Measurements from ENCODE around the gene FAM120AOS. TPM values are rescaled to one million over a fixed set of nuclear protein-coding genes. Genes with fewer than 3 reads are reported as not detected.
A peak's percentile ranks its signal among the peaks of the same experiment; 100 is the strongest.

Gene FAM120AOS
- total RNA-seq, 3 donors from 2014 or later: 60.3 to 70.4 (median 62.9) TPM

DNA sequence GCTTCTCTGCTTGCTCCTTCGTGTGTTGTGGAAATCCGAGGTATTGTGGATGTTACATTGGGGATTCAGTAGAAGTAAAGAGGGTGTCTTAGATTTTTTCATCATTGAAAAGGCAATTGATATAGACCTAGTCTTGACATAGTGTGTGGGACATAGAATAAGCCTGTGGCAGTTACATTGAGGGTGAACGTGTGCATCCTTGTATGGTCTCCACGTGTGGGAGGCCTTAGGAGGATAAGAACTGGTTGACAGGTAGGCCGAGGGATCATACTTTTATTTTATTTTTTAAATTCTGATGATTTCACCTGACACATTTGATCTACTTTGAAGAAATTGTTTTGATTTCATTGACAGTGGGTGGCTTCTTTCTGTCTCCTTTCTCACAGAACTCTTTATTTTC, 17.0 kb upstream of the FAM120AOS start:
- Histone ChIP-seq H3K9me3 (no peaks in the 10 kb centered on the region), H3K27me3 (no peaks in the 10 kb centered on the region), H3K4me3 (no peak overlapping the region), H3K4me1 (peaks cover 0 to 26% of the 10 kb centered on the region in 2 donors), H3K36me3 (no peaks in the 10 kb centered on the region), H3K27ac (no peak overlapping the region)
- no peak for DNase-seq (ENCODE audit: low spot score in 2 of 2)
- intact Hi-C loops (cut with DNase I; ENCODE audit: low total_unique reads): no loop called here
- no peak for TF ChIP-seq POLR2AphosphoS5 (IDR thresholded peaks at IDR 0.05)
- TF ChIP-seq POLR2A (IDR thresholded peaks at IDR 0.05): no peak
- TF ChIP-seq, protein P1, sequence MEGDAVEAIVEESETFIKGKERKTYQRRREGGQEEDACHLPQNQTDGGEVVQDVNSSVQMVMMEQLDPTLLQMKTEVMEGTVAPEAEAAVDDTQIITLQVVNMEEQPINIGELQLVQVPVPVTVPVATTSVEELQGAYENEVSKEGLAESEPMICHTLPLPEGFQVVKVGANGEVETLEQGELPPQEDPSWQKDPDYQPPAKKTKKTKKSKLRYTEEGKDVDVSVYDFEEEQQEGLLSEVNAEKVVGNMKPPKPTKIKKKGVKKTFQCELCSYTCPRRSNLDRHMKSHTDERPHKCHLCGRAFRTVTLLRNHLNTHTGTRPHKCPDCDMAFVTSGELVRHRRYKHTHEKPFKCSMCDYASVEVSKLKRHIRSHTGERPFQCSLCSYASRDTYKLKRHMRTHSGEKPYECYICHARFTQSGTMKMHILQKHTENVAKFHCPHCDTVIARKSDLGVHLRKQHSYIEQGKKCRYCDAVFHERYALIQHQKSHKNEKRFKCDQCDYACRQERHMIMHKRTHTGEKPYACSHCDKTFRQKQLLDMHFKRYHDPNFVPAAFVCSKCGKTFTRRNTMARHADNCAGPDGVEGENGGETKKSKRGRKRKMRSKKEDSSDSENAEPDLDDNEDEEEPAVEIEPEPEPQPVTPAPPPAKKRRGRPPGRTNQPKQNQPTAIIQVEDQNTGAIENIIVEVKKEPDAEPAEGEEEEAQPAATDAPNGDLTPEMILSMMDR (IDR thresholded peaks at IDR 0.05): no peak

DNA sequence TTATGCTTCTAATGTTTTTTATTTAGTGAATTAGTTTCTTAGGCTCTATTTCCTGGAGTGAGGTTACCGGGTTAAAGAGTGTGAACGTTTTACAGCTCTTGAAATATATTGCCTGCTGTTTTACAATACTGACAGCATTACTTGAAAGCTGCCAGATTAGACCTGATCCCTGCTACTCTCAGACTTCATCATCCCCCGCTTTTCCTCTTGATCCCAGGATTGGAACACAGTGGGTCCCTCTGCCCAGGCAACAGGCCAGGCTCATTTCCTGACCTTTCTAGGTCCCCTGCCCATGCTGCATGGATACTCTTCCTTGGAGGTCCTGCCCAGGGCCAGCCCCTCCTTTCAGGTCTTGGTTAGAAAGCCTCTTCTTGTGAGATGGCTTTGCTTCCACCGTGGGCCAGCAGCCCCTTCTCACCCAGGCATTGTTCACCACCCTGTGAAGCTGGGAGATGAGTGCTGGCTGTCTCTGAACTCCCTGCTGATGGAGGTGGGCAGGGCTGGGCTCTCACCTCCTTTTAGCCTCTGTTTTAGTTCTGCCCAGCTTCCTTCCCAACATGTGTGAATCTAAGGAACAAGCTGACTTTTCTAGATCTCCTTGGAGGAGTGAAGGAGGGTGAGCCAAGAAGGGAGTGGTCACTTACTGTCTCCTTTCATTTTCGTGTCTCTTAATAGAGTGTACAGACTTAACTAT, 15.5 kb upstream of the FAM120AOS start:
- no peak for DNase-seq (ENCODE audit: low spot score in 2 of 2)
- peak overlapping the region in 1 of 2 donors; percentile 59 for H3K27ac ChIP-seq
- no peaks in the 10 kb centered on the region for H3K36me3 ChIP-seq
- intact Hi-C loops (cut with DNase I; ENCODE audit: low total_unique reads): no loop called here
- peaks cover 0 to 26% of the 10 kb centered on the region in 2 donors for H3K4me1 ChIP-seq
- no peak for TF ChIP-seq POLR2AphosphoS5 (IDR thresholded peaks at IDR 0.05)
- TF ChIP-seq, protein P1 (IDR thresholded peaks at IDR 0.05): no peak
- no peak for TF ChIP-seq POLR2A (IDR thresholded peaks at IDR 0.05)
- H3K27me3 ChIP-seq: no peaks in the 10 kb centered on the region
- no peaks in the 10 kb centered on the region for H3K9me3 ChIP-seq
- H3K4me3 ChIP-seq: peak overlapping the region in 1 of 3 donors; percentile 13

DNA sequence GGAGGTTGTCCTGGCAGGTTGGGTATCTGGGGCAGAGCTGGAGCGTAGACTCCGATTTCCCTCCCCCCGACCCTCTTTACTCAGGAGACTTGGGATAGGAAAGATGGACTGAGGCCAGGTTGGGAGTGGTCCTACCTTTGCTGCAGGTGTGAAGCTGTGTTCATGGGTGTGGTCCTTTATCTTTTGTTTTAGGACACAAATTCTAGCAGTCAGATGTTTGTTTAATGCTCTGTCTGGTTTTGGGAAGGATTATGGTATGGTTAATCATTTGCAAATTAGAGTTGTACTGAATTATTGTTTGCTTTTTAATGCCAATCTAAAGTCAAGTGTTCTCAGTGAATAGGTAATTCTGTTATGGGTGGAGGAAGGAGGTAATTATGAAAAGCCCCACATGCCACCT, 14.1 kb upstream of the FAM120AOS start:
- H3K9me3 ChIP-seq: no peaks in the 10 kb centered on the region
- no peak for TF ChIP-seq POLR2A (IDR thresholded peaks at IDR 0.05)
- no peak overlapping the region for H3K4me3 ChIP-seq
- H3K36me3 ChIP-seq: no peaks in the 10 kb centered on the region
- peaks cover 0 to 26% of the 10 kb centered on the region in 2 donors for H3K4me1 ChIP-seq
- intact Hi-C loops (cut with DNase I; ENCODE audit: low total_unique reads): no loop called here
- no peaks in the 10 kb centered on the region for H3K27me3 ChIP-seq
- no peak for DNase-seq (ENCODE audit: low spot score in 2 of 2)
- H3K27ac ChIP-seq: no peak overlapping the region

DNA sequence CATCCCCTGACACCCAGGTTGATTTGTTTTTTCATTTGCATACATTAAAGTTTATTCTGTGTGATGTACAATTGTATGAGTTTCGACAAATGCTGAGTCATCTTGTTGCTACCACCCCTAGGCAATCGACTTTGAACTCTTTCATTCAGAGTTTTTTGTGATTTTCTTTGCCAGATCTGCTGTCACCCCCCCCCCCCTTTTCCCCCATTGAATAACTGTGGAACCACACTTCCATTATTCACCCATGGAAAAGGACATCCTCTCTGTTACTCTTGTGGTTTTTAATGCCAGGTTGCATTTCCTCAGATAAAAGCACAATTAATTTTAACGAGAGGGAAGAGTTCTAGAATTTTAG, 13.7 kb upstream of the FAM120AOS start:
- H3K9me3 ChIP-seq: no peaks in the 10 kb centered on the region
- no peak for DNase-seq (ENCODE audit: low spot score in 2 of 2)
- no peak for TF ChIP-seq POLR2AphosphoS5 (IDR thresholded peaks at IDR 0.05)
- TF ChIP-seq POLR2A (IDR thresholded peaks at IDR 0.05): no peak
- TF ChIP-seq, protein P1 (IDR thresholded peaks at IDR 0.05): no peak
- H3K4me3 ChIP-seq: no peak overlapping the region
- intact Hi-C loops (cut with DNase I; ENCODE audit: low total_unique reads): no loop called here
- H3K36me3 ChIP-seq: no peaks in the 10 kb centered on the region
- H3K27ac ChIP-seq: no peak overlapping the region
- peaks cover 0 to 26% of the 10 kb centered on the region in 2 donors for H3K4me1 ChIP-seq
- H3K27me3 ChIP-seq: no peaks in the 10 kb centered on the region

DNA sequence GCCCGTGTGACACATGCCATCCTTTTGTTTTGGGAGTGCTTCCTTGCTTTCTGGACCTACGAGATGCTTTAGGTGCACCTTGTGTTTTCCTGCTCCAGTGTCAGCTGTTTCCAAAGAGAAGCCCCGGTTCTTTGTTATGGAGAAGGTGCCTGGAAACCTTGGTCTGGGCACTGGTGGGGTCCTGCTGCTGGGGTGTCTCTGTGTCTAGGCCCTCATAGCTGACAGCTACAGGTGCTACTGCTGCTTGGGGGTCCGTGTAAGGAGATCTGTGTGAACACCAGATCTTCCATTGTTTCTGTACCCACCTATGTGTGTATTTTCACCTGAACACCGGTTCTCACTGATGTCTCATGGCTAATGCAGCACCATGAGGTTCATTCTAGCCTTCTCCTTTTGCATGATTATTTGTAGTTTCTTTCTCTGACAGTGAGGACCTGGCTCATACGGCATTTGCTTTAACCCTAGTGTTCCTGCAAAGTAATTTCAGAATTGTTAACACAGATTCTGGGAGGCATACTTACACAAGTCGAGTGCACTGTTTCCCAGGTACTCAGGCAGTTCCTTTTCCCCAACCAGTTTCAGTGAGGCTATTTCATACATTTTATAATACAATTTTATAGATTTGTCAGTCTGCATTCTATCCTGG, 13.2 kb upstream of the FAM120AOS start:
- Histone ChIP-seq H3K9me3 (no peaks in the 10 kb centered on the region), H3K4me3 (no peak overlapping the region), H3K27ac (no peak overlapping the region), H3K36me3 (no peaks in the 10 kb centered on the region), H3K27me3 (no peaks in the 10 kb centered on the region), H3K4me1 (peaks cover 0 to 26% of the 10 kb centered on the region in 2 donors)
- intact Hi-C loops (cut with DNase I; ENCODE audit: low total_unique reads): no loop called here
- TF ChIP-seq POLR2AphosphoS5 (IDR thresholded peaks at IDR 0.05): no peak
- TF ChIP-seq, protein P1 (IDR thresholded peaks at IDR 0.05): no peak
- TF ChIP-seq POLR2A (IDR thresholded peaks at IDR 0.05): no peak
- no peak for DNase-seq (ENCODE audit: low spot score in 2 of 2)

All from breast epithelium (tissue), 4 donors.